GM12878 (cell line): ENCODE measurements around the gene ETV6. TPM values are rescaled to one million over a fixed set of nuclear protein-coding genes. Genes with fewer than 3 reads are reported as not detected.

Experiments used
- ATAC-seq: fragments of 200-7000 bp; cut with Tn5 transposase; 3 replicates; pipeline ENCODE4 v1.9.1; 2020; ENCODE audit warnings: mild to moderate bottlenecking, moderate library complexity
- BruUV-seq: library from RNA; stranded (reverse); fragments of 400-500 nt; replicated peaks from 2 replicates; lab custom pipeline; 2021; lab: Mats Ljungman, UMichigan
- CTCF ChIA-PET: fragments of 300-600 bp; sonication (Branson Sonifier 250); formaldehyde crosslinking; extraction: SDS; loops from one replicate; lab custom pipeline; 2021; ENCODE audit warnings: inconsistent platforms; lab: Yijun Ruan, JAX
- POLR2A ChIA-PET: fragments of 350-600 bp; formaldehyde crosslinking; extraction: SDS; loops from one replicate; lab custom pipeline; 2021; ENCODE audit warnings: inconsistent platforms; lab: Charles Lee
- RAD21 ChIA-PET: fragments of 300-600 bp; sonication (Branson Sonifier 250); formaldehyde crosslinking; loops from one replicate; lab custom pipeline; 2023; ENCODE audit warnings: antibody characterized with exemption; ENCODE audit not compliant: unreplicated experiment; lab: Charles Lee
- SMC1A ChIA-PET: fragments of 300-600 bp; sonication (Branson Sonifier 250); formaldehyde crosslinking; loops from one replicate; lab custom pipeline; 2023; ENCODE audit not compliant: unreplicated experiment, uncharacterized antibody; lab: Charles Lee
- DNase-seq: peaks from one replicate; pipeline ENCODE4 v3.0.0-alpha.2; 2011; ENCODE audit warnings: low read depth, low spot score
- FAIRE-seq: peaks from 3 replicates; lab custom pipeline; 2011; peaks lifted over from hg19 to GRCh38; lab: Jason Lieb, UNC
- H2AFZ ChIP-seq: 2 replicates; pipeline ENCODE4 v1.6.0; 2011; ENCODE audit warnings: low read depth, low read length, control low read depth; ENCODE audit not compliant: control insufficient read depth
- H3K27ac ChIP-seq: 2 replicates; pipeline ENCODE4 v1.5.1; 2011; ENCODE audit warnings: control low read depth; ENCODE audit not compliant: control insufficient read depth, insufficient read depth
- H3K27me3 ChIP-seq, 2 experiments: replicated peaks in 1 of 2; 2 replicates each; pipeline versions ENCODE4 v1.6.0 to v1.6.1; 2011; ENCODE audit warnings: low read length in 1 of 2; ENCODE audit not compliant: control insufficient read depth in 2 of 2, insufficient read depth in 2 of 2
- H3K36me3 ChIP-seq, 2 experiments: 2 replicates each; pipeline ENCODE4 v1.5.1; 2011; ENCODE audit warnings: low read length in 1 of 2; ENCODE audit not compliant: control insufficient read depth in 2 of 2, insufficient read depth in 2 of 2
- H3K4me1 ChIP-seq: 2 replicates; pipeline ENCODE4 v1.6.1; 2011; ENCODE audit warnings: mild to moderate bottlenecking, low read length, moderate library complexity, mixed read lengths; ENCODE audit not compliant: control insufficient read depth, insufficient read depth
- H3K4me2 ChIP-seq: 2 replicates; pipeline ENCODE4 v1.6.0; 2011; ENCODE audit warnings: control low read depth; ENCODE audit not compliant: control insufficient read depth, insufficient read depth
- H3K4me3 ChIP-seq: fragments of 200-600 bp; sonication (generic); 2 replicates; pipeline ENCODE4 v1.5.1; 2016
- H3K79me2 ChIP-seq: 2 replicates; pipeline ENCODE4 v1.6.0; 2011; ENCODE audit warnings: low read length; ENCODE audit not compliant: control insufficient read depth, insufficient read depth
- H3K9ac ChIP-seq: 2 replicates; pipeline ENCODE4 v1.8.0; 2011; ENCODE audit warnings: low read length, control low read depth, mixed read lengths; ENCODE audit not compliant: control insufficient read depth, insufficient read depth
- H3K9me3 ChIP-seq: replicated peaks from 3 replicates; pipeline ENCODE4 v1.5.1; 2011; ENCODE audit warnings: mild to moderate bottlenecking, low read length; ENCODE audit not compliant: control insufficient read depth, insufficient read depth
- H4K20me1 ChIP-seq: 2 replicates; pipeline ENCODE4 v1.6.0; 2011; ENCODE audit not compliant: control insufficient read depth, insufficient read depth
- HDAC6 ChIP-seq: fragments of 200-600 bp; sonication (generic); IDR thresholded peaks from one replicate; pipeline ENCODE4 v1.8.0; 2017; ENCODE audit warnings: antibody characterized with exemption; ENCODE audit not compliant: unreplicated experiment
- MEF2A ChIP-seq: IDR thresholded peaks from 2 replicates; pipeline ENCODE4 v1.6.1; 2011; ENCODE audit warnings: low read depth, mild to moderate bottlenecking, low read length, moderate library complexity; ENCODE audit not compliant: insufficient read depth
- MYB ChIP-seq: fragments of 150-350 bp; IDR thresholded peaks from 2 replicates; pipeline ENCODE4 v1.6.1; 2014; ENCODE audit warnings: mild to moderate bottlenecking, low read depth, low read length, borderline replicate concordance
- RUNX3 ChIP-seq: IDR thresholded peaks from 2 replicates; pipeline ENCODE4 v1.6.1; 2012; ENCODE audit warnings: low read length, inconsistent platforms
- SREBF1 ChIP-seq: IDR thresholded peaks from 2 replicates; pipeline ENCODE4 v1.6.1; 2012; ENCODE audit warnings: mild to moderate bottlenecking, low read length
- in situ Hi-C: fragments of 300-500 bp; cut with MboI; formaldehyde crosslinking; loops from 9 replicates; pipeline ENCODE4 v1.14.3; 2018; ENCODE audit warnings: mixed read lengths
- intact Hi-C: fragments of 100-400 bp; cut with micrococcal nuclease; formaldehyde crosslinking; loops from one replicate; pipeline ENCODE4 v1.14.2; 2022; ENCODE audit not compliant: unreplicated experiment
- polyA plus RNA-seq, 11 experiments: library from polyadenylated mRNA; depleted of rRNA in 4 of 11; unstranded in 6 of 11; stranded (reverse) in 5 of 11; fragments of >200 nt; fragmentation: Nextera tagmentation in 4 of 11; fragmentation: Illumina TruSeq in 1 of 11; extraction: Ambion mirVana in 4 of 11; extraction: Trizol in 1 of 11; gene quantifications; 1 replicate in 1 of 11; 2 replicates in 10 of 11; pipeline versions ENCODE4 v1.2.1 to v1.2.3, GENCODE V29; 2011 to 2016; ENCODE audit warnings: inconsistent platforms in 2 of 11, missing spikeins in 2 of 11, low read depth in 1 of 11
- total RNA-seq, 4 experiments: library from RNA; depleted of rRNA in 3 of 4; stranded (reverse); fragments of >200 nt in 3 of 4; fragmentation: Illumina TruSeq in 1 of 4; extraction: Trizol in 1 of 4; gene quantifications; 2 replicates each; pipeline versions ENCODE4 v1.2.1 to v1.2.3, GENCODE V29; 2013 to 2021
- TF ChIP-seq, protein P1 (sequence below): fragments of 450-650 bp; IDR thresholded peaks from 2 replicates; pipeline ENCODE4 v1.6.1; 2017; ENCODE audit warnings: mild to moderate bottlenecking, moderate library complexity

Gene ETV6
- total and polyA plus RNA-seq, 10 of the 15 experiments (the other 5 are each of a cell fraction or from before 2014, with no cell fraction given), result 6.6 to 74.8 (median 24.6) TPM

DNA sequence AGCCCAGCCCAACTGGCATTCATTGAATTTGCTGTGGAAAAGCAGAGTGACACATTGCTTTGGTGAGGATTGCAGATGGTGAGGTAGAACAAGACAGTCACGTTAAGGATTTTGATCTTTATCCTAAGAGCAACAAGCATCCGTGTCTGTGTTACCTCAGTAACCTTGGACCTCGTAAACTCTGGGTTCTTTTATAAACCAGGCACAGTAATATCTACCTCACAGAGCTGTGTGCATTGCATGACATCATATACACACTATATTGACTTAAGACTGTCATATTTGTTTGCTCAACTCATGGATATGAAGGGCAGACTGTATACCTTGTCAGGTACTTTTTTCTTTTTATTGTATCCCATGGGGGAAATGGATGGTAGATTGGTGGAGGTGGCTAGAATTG, 156.2 kb downstream of the ETV6 start (continued):
- TF ChIP-seq, protein P1, sequence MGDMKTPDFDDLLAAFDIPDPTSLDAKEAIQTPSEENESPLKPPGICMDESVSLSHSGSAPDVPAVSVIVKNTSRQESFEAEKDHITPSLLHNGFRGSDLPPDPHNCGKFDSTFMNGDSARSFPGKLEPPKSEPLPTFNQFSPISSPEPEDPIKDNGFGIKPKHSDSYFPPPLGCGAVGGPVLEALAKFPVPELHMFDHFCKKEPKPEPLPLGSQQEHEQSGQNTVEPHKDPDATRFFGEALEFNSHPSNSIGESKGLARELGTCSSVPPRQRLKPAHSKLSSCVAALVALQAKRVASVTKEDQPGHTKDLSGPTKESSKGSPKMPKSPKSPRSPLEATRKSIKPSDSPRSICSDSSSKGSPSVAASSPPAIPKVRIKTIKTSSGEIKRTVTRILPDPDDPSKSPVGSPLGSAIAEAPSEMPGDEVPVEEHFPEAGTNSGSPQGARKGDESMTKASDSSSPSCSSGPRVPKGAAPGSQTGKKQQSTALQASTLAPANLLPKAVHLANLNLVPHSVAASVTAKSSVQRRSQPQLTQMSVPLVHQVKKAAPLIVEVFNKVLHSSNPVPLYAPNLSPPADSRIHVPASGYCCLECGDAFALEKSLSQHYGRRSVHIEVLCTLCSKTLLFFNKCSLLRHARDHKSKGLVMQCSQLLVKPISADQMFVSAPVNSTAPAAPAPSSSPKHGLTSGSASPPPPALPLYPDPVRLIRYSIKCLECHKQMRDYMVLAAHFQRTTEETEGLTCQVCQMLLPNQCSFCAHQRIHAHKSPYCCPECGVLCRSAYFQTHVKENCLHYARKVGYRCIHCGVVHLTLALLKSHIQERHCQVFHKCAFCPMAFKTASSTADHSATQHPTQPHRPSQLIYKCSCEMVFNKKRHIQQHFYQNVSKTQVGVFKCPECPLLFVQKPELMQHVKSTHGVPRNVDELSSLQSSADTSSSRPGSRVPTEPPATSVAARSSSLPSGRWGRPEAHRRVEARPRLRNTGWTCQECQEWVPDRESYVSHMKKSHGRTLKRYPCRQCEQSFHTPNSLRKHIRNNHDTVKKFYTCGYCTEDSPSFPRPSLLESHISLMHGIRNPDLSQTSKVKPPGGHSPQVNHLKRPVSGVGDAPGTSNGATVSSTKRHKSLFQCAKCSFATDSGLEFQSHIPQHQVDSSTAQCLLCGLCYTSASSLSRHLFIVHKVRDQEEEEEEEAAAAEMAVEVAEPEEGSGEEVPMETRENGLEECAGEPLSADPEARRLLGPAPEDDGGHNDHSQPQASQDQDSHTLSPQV, result no peak

DNA sequence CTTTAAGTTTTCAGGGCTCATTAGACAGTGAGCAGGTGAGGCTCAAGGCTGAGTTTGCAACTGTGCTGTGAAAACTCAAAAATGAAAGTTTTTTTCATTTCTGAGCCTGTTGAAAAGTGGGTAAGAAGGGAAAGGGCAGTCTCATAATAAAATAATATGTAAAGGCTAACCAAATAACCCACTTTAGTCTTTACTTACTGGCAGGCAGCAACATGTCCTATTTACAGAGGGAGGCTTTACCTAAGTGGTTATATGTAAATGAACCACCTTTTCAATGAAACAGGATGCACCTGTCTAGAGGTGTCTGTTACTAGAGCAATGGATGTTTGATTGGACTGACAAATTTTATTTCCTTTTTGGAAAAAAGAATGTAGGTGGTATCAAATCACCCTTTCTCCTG, 158.0 kb downstream of the ETV6 start:
- TF ChIP-seq MEF2A (no peak), MYB (no peak), HDAC6 (no peak), RUNX3 (peak; percentile 33; the same call in 1 of the 2 replicates), SREBF1 (no peak)
- H3K36me3 ChIP-seq, result peaks cover 6 to 10% of the 10 kb centered on the region in 2 experiments
- BruUV-seq, result no TSS peak
- POLR2A ChIA-PET, result interaction anchor here (1.6 kb wide), 1 partner anchor 19 kb away, joined by 3 read pairs; no protein-coding TSS in a partner anchor
- no peaks in the 10 kb centered on the region for H3K27me3 ChIP-seq
- CTCF ChIA-PET, result interaction anchor here (0.9 to 2.2 kb wide), 2 partner anchors 15 to 41 kb away, joined by 3 to 6 read pairs; no protein-coding TSS in a partner anchor
- FAIRE-seq (no peak), ATAC-seq (peak; percentile 11), DNase-seq (no peak)
- H3K9ac ChIP-seq, result no peak overlapping the region
- peaks cover 81% of the 10 kb centered on the region for H3K79me2 ChIP-seq
- in situ Hi-C loops (no loop called here), intact Hi-C loops (no loop called here)
- SMC1A ChIA-PET, result interaction anchor here (1.3 to 10.7 kb wide), 5 partner anchors 10 to 202 kb away, joined by 3 to 148 read pairs (median 8); no protein-coding TSS in a partner anchor
- peak overlapping the region; percentile 36 for H3K4me2 ChIP-seq
- RAD21 ChIA-PET, result interaction anchor here (1.3 kb wide), 3 partner anchors 23 to 42 kb away, joined by 3 to 5 read pairs (median 4); no protein-coding TSS in a partner anchor
- H3K4me1 ChIP-seq, result peaks cover 61% of the 10 kb centered on the region
- H4K20me1 ChIP-seq, result no peaks in the 10 kb centered on the region
- H3K27ac ChIP-seq, result peak overlapping the region; percentile 64
- no peak overlapping the region for H3K4me3 ChIP-seq
- H3K9me3 ChIP-seq, result no peaks in the 10 kb centered on the region
- no peak overlapping the region for H2AFZ ChIP-seq
